IMR-90 (cell line): ENCODE measurements around the gene MRPL1. TPM values are rescaled to one million over a fixed set of nuclear protein-coding genes. Genes with fewer than 3 reads are reported as not detected.

Experiments
- ATAC-seq: fragments of 200-7000 bp; cut with Tn5 transposase; 2 replicates; pipeline ENCODE4 v1.9.1; 2020; ENCODE audit warnings: low read depth, mild to moderate bottlenecking, moderate library complexity
- BruUV-seq: library from RNA; stranded (reverse); fragments of 400-500 nt; replicated peaks from 2 replicates; lab custom pipeline; 2021; lab: Mats Ljungman, UMichigan
- CTCF ChIA-PET: fragments of 300-600 bp; formaldehyde crosslinking; extraction: SDS; loops from one replicate; lab custom pipeline; 2021; ENCODE audit warnings: antibody characterized with exemption; lab: Yijun Ruan, JAX
- POLR2A ChIA-PET: fragments of 300-600 bp; sonication (Branson Sonifier 250); formaldehyde crosslinking; loops from one replicate; lab custom pipeline; 2022; ENCODE audit warnings: antibody characterized with exemption; ENCODE audit not compliant: unreplicated experiment; lab: Charles Lee
- DNase-seq: peaks from one replicate; pipeline ENCODE4 v3.0.0; 2013
- H2AFZ ChIP-seq: replicated peaks from 2 replicates; pipeline ENCODE3; 2013; ENCODE audit warnings: low read length, mild to moderate bottlenecking; ENCODE audit not compliant: poor library complexity
- H2AK5ac ChIP-seq: 2 replicates; pipeline ENCODE4 v1.6.1; 2013; ENCODE audit warnings: low read depth, low read length, inconsistent platforms
- H2AK9ac ChIP-seq: replicated peaks from 2 replicates; pipeline ENCODE3; 2013; ENCODE audit warnings: mild to moderate bottlenecking, low read depth, low read length, moderate library complexity; ENCODE audit not compliant: poor library complexity
- H2BK120ac ChIP-seq: 2 replicates; pipeline ENCODE4 v1.6.1; 2013; ENCODE audit warnings: low read depth, low read length, inconsistent platforms
- H2BK15ac ChIP-seq: 3 replicates; pipeline ENCODE4 v1.6.1; 2013; ENCODE audit warnings: low read depth, low read length, inconsistent platforms
- H2BK20ac ChIP-seq: 2 replicates; pipeline ENCODE4 v1.6.1; 2013; ENCODE audit warnings: low read depth, mild to moderate bottlenecking, inconsistent platforms, low read length, moderate library complexity
- H2BK5ac ChIP-seq: 2 replicates; pipeline ENCODE4 v1.6.1; 2013; ENCODE audit warnings: mild to moderate bottlenecking, low read depth, low read length, inconsistent platforms; ENCODE audit not compliant: poor library complexity, severe bottlenecking
- H3K14ac ChIP-seq: replicated peaks from 2 replicates; pipeline ENCODE4 v1.6.1; 2013; ENCODE audit warnings: low read depth, low read length, inconsistent platforms
- H3K18ac ChIP-seq: 2 replicates; pipeline ENCODE4 v1.6.1; 2013; ENCODE audit warnings: low read depth, low read length, control low read depth
- H3K23ac ChIP-seq: 2 replicates; pipeline ENCODE4 v1.6.1; 2013; ENCODE audit warnings: low read depth, low read length, inconsistent platforms
- H3K27ac ChIP-seq: 2 replicates; pipeline ENCODE4 v1.5.1; 2013; ENCODE audit warnings: mild to moderate bottlenecking, control low read depth, low read length; ENCODE audit not compliant: insufficient read depth
- H3K27me3 ChIP-seq: 2 replicates; pipeline ENCODE4 v1.6.1; 2013; ENCODE audit warnings: low read length; ENCODE audit not compliant: control insufficient read depth, insufficient read depth
- H3K36me3 ChIP-seq: 2 replicates; pipeline ENCODE4 v1.6.1; 2013; ENCODE audit warnings: low read length, mixed read lengths; ENCODE audit not compliant: control insufficient read depth, insufficient read depth
- H3K4ac ChIP-seq: 2 replicates; pipeline ENCODE4 v1.6.1; 2013; ENCODE audit warnings: low read depth, low read length, inconsistent platforms
- H3K4me1 ChIP-seq: 2 replicates; pipeline ENCODE4 v1.6.1; 2013; ENCODE audit warnings: low read length, mixed read lengths; ENCODE audit not compliant: control insufficient read depth, insufficient read depth
- H3K4me2 ChIP-seq: 2 replicates; pipeline ENCODE4 v1.6.1; 2013; ENCODE audit warnings: low read depth, mild to moderate bottlenecking, control low read depth, low read length, moderate library complexity
- H3K4me3 ChIP-seq: 2 replicates; pipeline ENCODE4 v1.5.1; 2013; ENCODE audit warnings: low read depth, mild to moderate bottlenecking, control low read depth, low read length, moderate library complexity; ENCODE audit not compliant: insufficient read depth
- H3K56ac ChIP-seq: 2 replicates; pipeline ENCODE4 v1.6.1; 2013; ENCODE audit warnings: low read length, inconsistent platforms; ENCODE audit not compliant: insufficient read depth; ENCODE audit errors: extremely low read depth
- H3K79me1 ChIP-seq, 2 experiments: 2 replicates each; pipeline ENCODE4 v1.6.1; 2013; ENCODE audit warnings: low read length in 2 of 2, inconsistent platforms in 1 of 2, low read depth in 1 of 2
- H3K9ac ChIP-seq: 2 replicates; pipeline ENCODE4 v1.6.1; 2013; ENCODE audit warnings: low read depth, low read length, control low read depth
- H3K9me1 ChIP-seq: 2 replicates; pipeline ENCODE4 v1.6.1; 2013; ENCODE audit warnings: low read length, inconsistent platforms; ENCODE audit not compliant: insufficient read depth
- H3K9me3 ChIP-seq: 2 replicates; pipeline ENCODE4 v1.6.1; 2013; ENCODE audit warnings: low read length; ENCODE audit not compliant: control insufficient read depth, insufficient read depth
- H4K20me1 ChIP-seq: 2 replicates; pipeline ENCODE4 v1.6.1; 2013; ENCODE audit warnings: low read length, inconsistent platforms; ENCODE audit not compliant: insufficient read depth
- H4K5ac ChIP-seq: 2 replicates; pipeline ENCODE4 v1.6.1; 2013; ENCODE audit warnings: mild to moderate bottlenecking, low read depth, low read length, control low read depth
- H4K8ac ChIP-seq, 2 experiments: 2 replicates each; pipeline ENCODE4 v1.6.1; 2013; ENCODE audit warnings: low read depth in 2 of 2, low read length in 2 of 2, control low read depth in 1 of 2, inconsistent platforms in 1 of 2
- H4K91ac ChIP-seq: 2 replicates; pipeline ENCODE4 v1.6.1; 2013; ENCODE audit warnings: low read depth, low read length, inconsistent platforms; ENCODE audit not compliant: insufficient read depth
- BHLHE40 ChIP-seq: fragments of 150-350 bp; IDR thresholded peaks from 2 replicates; pipeline ENCODE4 v1.6.1; 2016; ENCODE audit warnings: mild to moderate bottlenecking, low read depth, low read length
- CEBPB ChIP-seq: IDR thresholded peaks from 2 replicates; pipeline ENCODE4 v1.6.1; 2012; ENCODE audit warnings: low read depth, low read length, improper control_type of control experiment
- CTCF ChIP-seq: conservative IDR thresholded peaks from 2 replicates; pipeline ENCODE4 v1.5.1; 2012; ENCODE audit warnings: mild to moderate bottlenecking, low read depth, low read length, improper control_type of control experiment
- FOS ChIP-seq: fragments of 150-350 bp; IDR thresholded peaks from 2 replicates; pipeline ENCODE4 v1.6.1; 2016; ENCODE audit warnings: low read depth, low read length
- MAFK ChIP-seq: IDR thresholded peaks from 2 replicates; pipeline ENCODE4 v1.6.1; 2012; ENCODE audit warnings: low read depth, low read length, improper control_type of control experiment
- MAZ ChIP-seq: IDR thresholded peaks from 2 replicates; pipeline ENCODE4 v1.6.1; 2012; ENCODE audit warnings: low read depth, mild to moderate bottlenecking, low read length, improper control_type of control experiment, moderate library complexity, borderline replicate concordance
- NFE2L2 ChIP-seq: fragments of 150-350 bp; IDR thresholded peaks from 2 replicates; pipeline ENCODE4 v1.6.1; 2016; ENCODE audit warnings: low read depth, mild to moderate bottlenecking, low read length
- POLR2A ChIP-seq: IDR thresholded peaks from 2 replicates; pipeline ENCODE4 v1.6.1; 2012; ENCODE audit warnings: mild to moderate bottlenecking, low read depth, low read length
- RAD21 ChIP-seq: IDR thresholded peaks from 2 replicates; pipeline ENCODE4 v1.6.1; 2012; ENCODE audit warnings: low read length, improper control_type of control experiment
- SMC3 ChIP-seq: fragments of 150-350 bp; IDR thresholded peaks from 2 replicates; pipeline ENCODE4 v1.6.1; 2016; ENCODE audit warnings: low read depth, mild to moderate bottlenecking, antibody characterized with exemption, low read length, moderate library complexity
- USF2 ChIP-seq: fragments of 150-350 bp; IDR thresholded peaks from 2 replicates; pipeline ENCODE4 v1.6.1; 2017; ENCODE audit warnings: mild to moderate bottlenecking, antibody characterized with exemption, low read length, low read depth
- WGBS, 2 experiments: methylation state at CpG; one replicate each; pipeline versions ENCODE4 v1.1.5 to v1.1.7; 2013; ENCODE audit warnings: missing lambda C conversion rate in 2 of 2; ENCODE audit not compliant: insufficient read length in 1 of 2; ENCODE audit errors: extremely low coverage in 2 of 2; 5-methylcytosine and 5-hydroxymethylcytosine counted together
- dilution Hi-C: fragments of 300-500 bp; cut with HindIII; formaldehyde crosslinking; loops from one replicate; pipeline ENCODE4 v1.14.3; 2018; ENCODE audit warnings: low sequenced_read_pairs; ENCODE audit not compliant: unreplicated experiment
- in situ Hi-C: fragments of 300-500 bp; cut with MboI; formaldehyde crosslinking; loops from 3 replicates; pipeline ENCODE4 v1.14.3; 2019; ENCODE audit warnings: low sequenced_read_pairs, inconsistent platforms, mixed read lengths
- intact Hi-C: fragments of 100-400 bp; cut with micrococcal nuclease; formaldehyde crosslinking; loops from 2 replicates; pipeline ENCODE4 v1.10.0; 2022
- polyA plus RNA-seq, 3 experiments: library from polyadenylated mRNA; depleted of rRNA; stranded (reverse); fragments of >200 nt; gene quantifications; 2 replicates each; pipeline ENCODE4 v1.2.3, GENCODE V29; 2012; ENCODE audit warnings: low replicate concordance in 1 of 3
- total RNA-seq: library from RNA; depleted of rRNA; stranded (reverse); fragments of >200 nt; gene quantifications from 2 replicates; pipeline ENCODE4 v1.2.3, GENCODE V29; 2012

The MRPL1 gene
- total and polyA plus RNA-seq, 2 of the 4 experiments (the other 2 are of a cell fraction) = 13.4 to 22.5 TPM

- H4K91ac ChIP-seq = no peak overlapping the region
- no peaks in the 10 kb centered on the region for H3K9me3 ChIP-seq
- no peak overlapping the region for H3K9ac ChIP-seq
- in situ Hi-C loops = loop anchor here (25.0 kb wide), 1 partner anchor 899 kb away; no protein-coding TSS in a partner anchor
- DNase-seq = no peak
- POLR2A ChIA-PET = no interaction called here
- intact Hi-C loops = loop anchor here (10.0 kb wide), 1 partner anchor 972 kb away; the partner anchor contains the start of gene PAQR3
- dilution Hi-C loops = no loop called here
- H3K4me1 ChIP-seq = no peaks in the 10 kb centered on the region
- WGBS, 2 experiments = no CpG with 5 or more reads among the region's 2 CpGs
- BruUV-seq = no TSS peak
- no peak overlapping the region for H2BK5ac ChIP-seq
- no peak overlapping the region for H3K56ac ChIP-seq
- H3K36me3 ChIP-seq = no peaks in the 10 kb centered on the region
- no peak overlapping the region for H3K27ac ChIP-seq
- no peak overlapping the region for H3K4me3 ChIP-seq
- no peak overlapping the region for H3K23ac ChIP-seq
- no peak for ATAC-seq
- no peak overlapping the region for H2BK20ac ChIP-seq
- no peak overlapping the region for H3K4ac ChIP-seq
- H4K20me1 ChIP-seq = no peaks in the 10 kb centered on the region
- no peak overlapping the region for H2AK9ac ChIP-seq
- H4K8ac ChIP-seq = no peak overlapping the region
- H2BK120ac ChIP-seq = no peak overlapping the region
- CTCF ChIA-PET = no interaction called here
- no peak overlapping the region for H2AK5ac ChIP-seq
- H4K5ac ChIP-seq = no peak overlapping the region
- H3K14ac ChIP-seq = no peak overlapping the region
- 0 out of 2 replicates have a peak, but pooled peaks cover 1% of the 10 kb centered on the region for H3K27me3 ChIP-seq
- H2BK15ac ChIP-seq = no peak overlapping the region
- H2AFZ ChIP-seq = no peak overlapping the region
- no peaks in the 10 kb centered on the region for H3K79me1 ChIP-seq
- H3K4me2 ChIP-seq = no peak overlapping the region
- H3K9me1 ChIP-seq = no peaks in the 10 kb centered on the region
- TF ChIP-seq CTCF = no peak
- TF ChIP-seq CEBPB = no peak
- TF ChIP-seq NFE2L2 = no peak
- no peak for TF ChIP-seq POLR2A
- no peak for TF ChIP-seq SMC3
- TF ChIP-seq MAZ = no peak
- no peak for TF ChIP-seq RAD21
- TF ChIP-seq MAFK = no peak
- no peak for TF ChIP-seq FOS
- TF ChIP-seq USF2 = no peak
- no peak for TF ChIP-seq BHLHE40
- no peak overlapping the region for H3K18ac ChIP-seq
Observed at GRCh38 chr4:77963004-77963403, 100.4 kb downstream of the MRPL1 start.
